OCI-M2 (cell line): ENCODE data around the gene FCHO1.
"Not testable (repeated sequence)": the region's sequence is repeated elsewhere in the genome, so short reads cannot be mapped to it uniquely, and the experiment has no call there.

Source experiments
- DNase-seq: peaks from one replicate; lab custom pipeline; 2025; ENCODE audit not compliant: unreplicated experiment; lab: John Stamatoyannopoulos, UW

FCHO1 gene

DNA sequence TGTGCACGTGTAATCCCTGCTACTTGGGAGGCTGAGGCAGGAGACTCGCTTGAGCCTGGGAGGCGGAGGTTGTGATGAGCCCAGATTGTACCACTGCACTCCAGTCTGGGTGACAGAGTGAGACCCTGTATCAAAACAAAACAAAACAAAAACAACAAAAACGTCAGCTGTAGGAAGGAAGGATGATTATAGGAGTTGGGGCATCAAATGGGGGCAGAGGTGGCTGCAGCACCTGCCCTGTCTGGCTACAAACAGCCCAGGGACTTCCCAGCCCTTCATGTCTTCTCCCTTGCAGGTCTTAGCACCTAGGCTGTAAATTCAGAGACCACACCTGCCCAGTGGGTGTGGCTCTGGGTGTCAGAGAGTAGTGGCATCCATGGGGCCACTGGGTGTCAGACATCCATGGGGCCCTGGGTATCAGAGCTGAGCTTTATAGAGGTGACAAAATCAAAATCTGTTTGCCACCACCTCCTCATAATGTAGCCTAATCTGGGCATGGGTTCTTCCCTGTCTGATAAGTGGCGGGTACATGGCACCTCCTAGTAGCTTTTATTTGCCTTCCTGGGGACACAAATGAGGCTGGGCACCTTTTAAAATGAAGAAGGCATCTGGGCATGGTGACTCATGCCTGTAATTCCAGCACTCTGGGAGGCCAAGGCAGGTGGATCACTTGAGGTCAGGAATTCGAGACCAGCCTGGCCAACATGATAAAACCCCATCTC, 38.9 kb downstream of the FCHO1 start:
- no peak for DNase-seq

DNA sequence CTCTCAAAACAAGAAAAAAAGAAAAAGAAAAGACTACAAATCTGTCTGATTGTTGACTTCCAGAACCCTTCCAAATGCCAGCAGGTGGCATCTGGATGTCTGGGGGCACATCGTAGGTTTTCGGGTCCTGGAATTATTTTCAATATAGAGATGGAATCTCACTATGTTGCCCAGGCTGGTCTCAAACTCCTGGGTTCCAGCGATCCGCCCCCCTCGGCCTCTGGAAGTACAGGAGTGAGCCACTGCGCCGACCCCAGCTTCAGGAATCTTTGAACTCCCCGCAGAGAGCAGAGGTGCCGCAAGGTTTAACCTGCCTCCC, 43.1 kb downstream of the FCHO1 start:
- no peak for DNase-seq

DNA sequence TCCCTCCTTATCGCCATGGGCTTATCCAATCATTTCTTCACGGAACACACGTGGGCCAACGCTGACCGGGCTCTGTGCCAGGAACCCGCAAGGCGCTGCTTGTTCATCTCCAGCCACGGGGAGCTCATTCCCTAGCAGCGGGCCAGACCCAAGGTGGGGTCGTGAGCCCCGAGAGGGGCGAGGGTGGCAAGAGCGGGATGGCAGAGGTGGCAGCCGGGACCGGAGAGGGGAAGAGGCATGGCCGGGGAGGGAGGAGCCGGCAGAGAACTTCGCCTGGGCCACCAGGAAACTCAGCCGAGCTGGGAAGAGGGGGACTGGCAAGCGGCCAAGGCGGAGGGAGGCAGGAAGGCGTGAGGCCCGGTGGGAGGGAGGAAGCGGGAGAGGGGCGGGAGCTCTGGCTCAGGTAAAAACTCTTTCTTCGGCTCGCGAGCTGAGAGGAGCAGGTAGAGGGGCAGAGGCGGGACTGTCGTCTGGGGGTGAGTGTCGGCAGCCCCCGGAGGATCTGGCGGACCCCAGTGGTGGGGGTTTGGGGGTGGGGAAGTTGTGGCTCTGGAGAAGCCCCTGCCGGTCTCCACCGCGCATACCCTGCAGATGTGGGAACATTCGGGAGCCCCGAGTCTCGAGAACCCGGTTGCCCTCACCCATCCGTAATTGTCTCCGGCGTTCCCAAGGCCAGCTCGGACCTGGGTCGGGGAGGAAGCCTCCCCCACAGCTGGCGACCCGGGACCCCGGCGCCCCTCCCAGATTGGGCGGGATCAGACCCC, 43.6 kb downstream of the FCHO1 start, which contains the start of gene B3GNT3:
TSS of gene B3GNT3 (plus strand) at position 408 of the 764 bp plus-strand sequence. CDS start 12,670 bp downstream, outside the sequence.
- DNase-seq = no peak

- DNase-seq = no peak
Measured at GRCh38 chr19:17795495-17795856, 44.2 kb downstream of the FCHO1 start.

DNA sequence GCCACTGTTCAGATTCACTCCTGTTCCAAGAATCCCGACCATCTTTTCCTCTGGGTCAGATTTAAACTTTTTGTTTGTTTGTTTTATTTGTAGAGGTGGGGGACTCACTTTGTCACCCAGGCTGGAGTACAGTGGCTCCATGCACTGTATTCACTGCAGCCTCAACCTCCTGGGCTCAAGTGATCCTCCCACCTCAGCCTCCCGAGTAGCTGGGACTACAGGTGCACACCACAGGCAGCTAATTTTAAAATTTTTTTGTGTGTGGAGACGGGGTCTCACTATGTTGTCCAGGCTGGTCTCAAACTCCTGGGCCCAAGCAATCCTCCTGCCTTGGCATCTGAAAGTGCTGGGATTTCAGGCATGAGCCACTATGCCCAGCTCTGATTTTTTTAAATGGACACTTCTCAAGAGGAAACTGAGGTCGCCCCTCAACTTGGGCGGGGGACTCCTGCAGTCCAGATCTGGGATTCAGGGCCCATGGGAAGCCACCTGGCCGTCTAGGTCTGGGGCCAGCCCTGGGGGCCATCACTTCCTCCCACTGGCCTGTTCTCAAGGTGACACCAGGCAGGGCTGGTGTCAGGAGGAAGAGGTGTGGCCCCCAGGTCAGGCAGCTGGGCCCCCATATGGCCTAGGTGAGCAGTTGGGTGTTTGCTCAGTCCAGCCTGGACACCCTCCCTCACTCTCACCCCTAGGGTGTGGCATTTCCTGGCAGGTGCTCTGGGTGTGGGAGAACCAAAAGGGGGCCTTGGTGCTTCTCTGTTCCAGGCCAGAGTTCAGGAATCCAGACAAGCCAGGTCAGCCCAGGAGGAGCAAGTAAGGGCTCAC, 44.9 kb downstream of the FCHO1 start:
- DNase-seq = no peak

GRCh38 chr19:17796838-17797423, 45.7 kb downstream of the FCHO1 start:
- DNase-seq = no peak

- DNase-seq = no peak
Measured at GRCh38 chr19:17797424-17798201, 46.3 kb downstream of the FCHO1 start.

GRCh38 chr19:17798599-17798998, 47.3 kb downstream of the FCHO1 start:
- not testable (repeated sequence) for DNase-seq

DNA sequence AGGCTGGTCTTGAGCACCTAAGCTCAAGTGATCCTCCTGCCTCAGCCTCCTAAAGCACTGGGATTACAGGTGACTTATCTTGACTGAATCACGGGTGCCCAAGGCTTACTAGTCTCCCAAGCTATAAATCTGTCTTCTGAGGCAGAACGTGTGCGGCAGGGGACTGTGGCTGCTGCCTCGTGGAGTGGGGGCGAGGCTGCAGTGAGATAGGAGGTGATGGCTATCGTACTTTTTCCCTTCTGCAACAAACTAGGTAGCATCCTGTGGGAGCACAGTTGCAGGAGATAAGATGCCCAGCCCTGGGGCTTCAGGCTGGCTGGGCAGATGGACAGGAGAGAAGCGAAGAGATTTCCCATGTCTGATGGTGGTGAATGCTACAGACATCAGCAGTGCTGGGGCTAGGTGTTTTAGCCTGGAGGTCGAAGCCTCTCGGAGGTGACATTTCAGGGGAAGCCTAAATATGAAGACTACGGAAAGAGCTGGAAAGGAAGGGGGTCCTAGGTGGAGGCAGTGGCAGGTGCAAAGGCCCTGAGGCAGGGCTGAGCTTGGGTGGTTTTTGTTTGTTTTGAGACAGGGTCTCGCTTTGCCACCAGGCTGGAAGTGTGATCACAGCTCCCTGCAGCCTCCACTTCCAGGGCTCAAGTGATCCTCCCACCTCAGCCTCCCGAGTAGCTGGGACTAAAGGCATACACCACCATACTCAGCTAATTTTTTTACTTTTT, 51.0 kb downstream of the FCHO1 start:
- no peak for DNase-seq

GRCh38 chr19:17803264-17803896, 52.1 kb downstream of the FCHO1 start:
- DNase-seq = no peak

- DNase-seq = no peak
Measured at GRCh38 chr19:17805427-17805826, 54.1 kb downstream of the FCHO1 start.

- no peak for DNase-seq
Measured at GRCh38 chr19:17806945-17807344, 55.7 kb downstream of the FCHO1 start.

DNA sequence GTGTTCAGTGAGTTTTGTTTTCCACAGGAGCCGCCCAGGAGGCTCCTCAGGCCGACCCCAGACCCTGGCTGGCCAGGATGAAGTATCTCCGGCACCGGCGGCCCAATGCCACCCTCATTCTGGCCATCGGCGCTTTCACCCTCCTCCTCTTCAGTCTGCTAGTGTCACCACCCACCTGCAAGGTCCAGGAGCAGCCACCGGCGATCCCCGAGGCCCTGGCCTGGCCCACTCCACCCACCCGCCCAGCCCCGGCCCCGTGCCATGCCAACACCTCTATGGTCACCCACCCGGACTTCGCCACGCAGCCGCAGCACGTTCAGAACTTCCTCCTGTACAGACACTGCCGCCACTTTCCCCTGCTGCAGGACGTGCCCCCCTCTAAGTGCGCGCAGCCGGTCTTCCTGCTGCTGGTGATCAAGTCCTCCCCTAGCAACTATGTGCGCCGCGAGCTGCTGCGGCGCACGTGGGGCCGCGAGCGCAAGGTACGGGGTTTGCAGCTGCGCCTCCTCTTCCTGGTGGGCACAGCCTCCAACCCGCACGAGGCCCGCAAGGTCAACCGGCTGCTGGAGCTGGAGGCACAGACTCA, 56.5 kb downstream of the FCHO1 start:
- DNase-seq = no peak

DNA sequence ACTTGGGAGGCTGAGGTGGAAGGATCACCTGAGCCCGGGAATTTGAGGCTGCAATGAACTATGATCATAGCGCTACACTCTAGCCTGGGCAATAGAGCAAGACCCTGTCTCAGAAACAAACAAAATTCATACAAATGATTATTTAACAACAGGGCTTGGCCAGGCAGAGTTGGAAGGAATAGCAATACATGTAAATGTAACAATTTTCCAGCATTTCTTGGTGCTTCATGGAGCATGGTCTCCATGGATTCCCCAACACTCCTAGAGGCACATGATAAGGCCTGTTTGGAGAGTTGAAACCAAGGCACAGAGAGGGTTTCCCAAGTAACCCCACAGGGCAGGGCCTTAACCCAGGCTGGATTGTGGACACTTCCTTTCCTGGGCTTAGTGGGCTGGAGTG, 59.8 kb downstream of the FCHO1 start:
- DNase-seq = no peak

GRCh38 chr19:17811681-17812080, 60.4 kb downstream of the FCHO1 start:
- DNase-seq = no peak

- no peak for DNase-seq
Measured at GRCh38 chr19:17812099-17812498, 60.8 kb downstream of the FCHO1 start.

GRCh38 chr19:17817668-17818363, 66.5 kb downstream of the FCHO1 start:
- DNase-seq = no peak

DNA sequence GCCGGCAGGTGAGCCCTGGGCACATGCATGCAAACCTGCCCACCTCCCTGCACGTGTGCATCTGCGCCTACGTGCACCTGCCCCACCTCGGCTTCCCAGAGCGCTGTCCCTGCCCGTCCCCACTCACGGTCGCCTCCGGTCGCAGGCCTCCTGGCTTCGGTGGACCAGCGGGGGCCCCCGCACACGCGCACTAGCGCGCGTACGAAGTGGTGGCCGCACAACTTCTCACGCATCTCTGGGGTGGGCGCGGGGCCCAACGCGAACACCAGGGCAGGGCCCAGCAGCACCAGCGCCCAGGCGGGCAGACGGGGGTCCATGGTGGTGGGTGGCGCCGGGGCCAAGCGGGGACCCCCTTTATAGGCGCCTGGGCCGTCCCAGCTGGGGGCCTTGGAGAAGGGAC, 69.9 kb downstream of the FCHO1 start, which contains the start of gene INSL3:
TSS of gene INSL3 (minus strand) at position 330 of the 400 bp plus-strand sequence. CDS start at position 317, 13 bp downstream.
- no peak for DNase-seq
